GM19240 (cell line): Measurements from ENCODE around the gene CNIH1.
"Not testable (repeated sequence)": the region's sequence is repeated elsewhere in the genome, so short reads cannot be mapped to it uniquely, and the experiment has no call there.

ENCODE experiments used
- DNase-seq: peaks from one replicate; pipeline ENCODE4 v3.0.0; 2011; ENCODE audit warnings: low spot score; ENCODE audit not compliant: insufficient read length

The CNIH1 gene

DNA sequence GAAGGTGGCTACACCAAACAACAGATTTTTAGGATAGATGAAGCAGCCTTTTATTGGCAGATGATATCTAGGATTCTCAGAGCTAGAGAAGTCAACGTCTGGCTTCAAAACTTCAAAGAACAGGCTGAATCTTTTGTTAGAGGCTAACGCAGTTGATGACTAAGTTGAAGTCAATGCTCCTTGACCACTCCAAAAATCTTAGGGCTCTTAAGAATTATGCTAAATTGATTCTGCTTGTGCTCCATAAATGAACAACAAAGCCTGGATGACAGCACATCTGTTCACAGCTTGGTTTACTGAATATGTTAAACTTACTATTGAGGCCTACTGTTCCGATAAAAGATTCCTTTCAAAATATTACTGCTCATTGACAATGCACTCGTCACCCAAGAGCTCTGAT, 57.3 kb downstream of the CNIH1 start:
- DNase-seq = no peak

DNA sequence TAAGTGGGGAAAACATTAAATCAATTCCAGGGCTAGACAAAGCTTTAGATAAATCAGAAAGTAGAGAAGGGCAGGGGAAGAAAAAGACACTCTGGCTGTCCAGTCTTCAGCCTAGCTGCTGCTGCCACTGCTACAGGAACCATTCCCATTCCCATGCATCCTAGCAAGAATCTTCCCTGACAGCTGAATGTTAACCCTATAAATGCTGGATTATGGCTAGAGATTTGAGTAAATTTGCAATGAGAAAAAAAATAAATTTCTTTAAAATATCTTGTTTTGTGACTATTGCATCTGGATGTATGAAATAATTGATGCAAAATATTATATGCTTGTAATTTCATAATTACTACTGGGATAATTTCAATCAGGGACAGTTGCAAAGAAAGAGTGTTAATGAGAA, 59.4 kb downstream of the CNIH1 start:
- no peak for DNase-seq

DNA sequence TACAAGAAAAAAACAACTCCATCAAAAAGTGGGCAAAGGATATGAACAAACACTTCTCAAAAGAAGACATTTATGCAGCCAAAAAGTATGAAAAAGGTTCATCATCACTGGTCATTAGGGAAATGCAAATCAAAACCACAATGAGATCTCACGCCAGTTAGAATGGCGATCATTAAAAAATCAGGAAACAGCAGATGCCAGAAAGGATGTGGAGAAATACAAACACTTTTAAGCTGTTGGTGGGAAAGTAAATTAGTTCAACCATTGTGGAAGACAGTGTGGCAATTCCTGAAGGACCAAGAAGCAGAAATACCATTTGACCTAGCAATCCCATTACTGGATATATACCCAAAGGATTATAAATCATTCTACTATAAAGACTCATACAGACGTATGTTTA, 60.6 kb downstream of the CNIH1 start:
- not testable (repeated sequence) for DNase-seq

DNA sequence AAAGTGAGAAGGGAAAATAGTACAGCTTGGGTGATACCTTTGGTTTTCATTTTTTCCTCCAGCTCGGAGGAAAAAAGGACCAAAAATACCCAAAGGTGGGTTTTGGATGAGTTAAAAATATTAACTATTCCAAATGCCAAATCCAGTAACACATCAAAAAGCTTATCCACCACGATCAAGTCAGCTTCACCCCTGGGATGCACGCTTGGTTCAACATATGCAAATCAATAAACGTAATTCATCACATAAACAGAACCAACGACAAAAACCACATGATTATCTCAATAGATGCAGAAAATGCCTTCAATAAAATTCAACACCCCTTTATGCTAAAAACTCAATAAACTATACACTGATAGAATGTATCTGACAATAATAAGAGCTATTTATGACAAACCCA, 62.3 kb downstream of the CNIH1 start:
- DNase-seq = not testable (repeated sequence)

DNA sequence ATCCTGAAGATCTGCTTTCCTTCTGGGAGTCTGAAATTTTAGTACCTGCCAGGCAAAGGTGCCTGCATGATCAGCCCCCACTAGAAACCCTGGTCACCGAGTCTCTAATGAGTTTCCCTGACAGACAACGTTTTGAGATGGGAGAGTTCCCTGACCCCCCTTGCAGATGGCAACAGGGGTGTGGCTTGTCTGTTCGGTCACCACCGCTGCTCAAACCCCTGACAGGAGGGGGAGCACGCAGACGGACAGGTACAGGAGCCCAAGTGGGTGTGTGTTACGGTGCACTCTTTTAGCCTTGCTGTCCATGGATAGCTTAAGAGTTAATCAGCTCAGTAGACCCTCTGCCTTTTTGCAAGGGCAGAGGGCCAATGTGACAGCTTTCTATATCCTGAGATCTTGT, 63.7 kb downstream of the CNIH1 start:
- DNase-seq = no peak

DNA sequence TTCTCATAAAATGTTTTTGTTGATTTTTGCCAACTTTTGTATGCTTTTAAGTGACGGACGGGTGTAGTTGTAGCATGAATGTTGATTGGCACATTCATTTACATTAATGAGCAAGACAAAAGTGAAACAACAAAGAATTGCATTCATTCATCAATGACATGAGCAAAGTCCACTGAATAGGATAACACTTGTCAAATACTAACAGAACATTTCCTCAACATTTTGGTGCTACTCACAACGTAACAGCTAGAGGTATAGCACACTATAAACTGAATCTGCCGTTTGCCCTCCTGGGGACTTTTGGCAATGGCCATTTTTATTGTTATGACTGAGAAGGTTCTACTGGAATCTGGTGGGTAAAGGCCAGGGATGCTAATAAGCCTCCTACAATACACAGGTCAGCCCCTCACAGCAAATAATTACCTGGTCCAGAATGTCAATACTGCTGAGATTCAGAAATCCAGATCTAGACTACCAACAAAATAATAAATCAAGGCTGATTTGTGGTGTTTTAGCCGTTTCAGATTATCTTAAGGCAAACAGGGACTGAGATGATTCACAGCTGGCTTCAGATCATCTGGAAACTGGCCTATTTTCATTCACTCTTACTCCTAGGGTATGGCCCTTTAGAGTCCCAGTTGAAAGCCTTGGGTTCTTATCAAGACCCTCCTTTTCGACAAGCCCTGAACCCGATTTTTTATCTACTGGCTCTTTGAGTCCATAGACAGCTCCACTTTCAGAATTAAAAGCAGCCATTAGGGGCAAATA, 66.9 kb downstream of the CNIH1 start:
- DNase-seq = no peak
